Lower leg skin (tissue), 3 donors: ENCODE data around the gene UBC.

Experiments used
- CTCF ChIP-seq, 3 donors: fragments of 450-650 bp; IDR thresholded peaks; one replicate each; pipeline ENCODE4 v1.5.1; 2016; ENCODE audit warnings: antibody characterized with exemption in 3 of 3, mild to moderate bottlenecking in 3 of 3, moderate library complexity in 2 of 3
- POLR2A ChIP-seq, 2 donors: fragments of 450-650 bp; IDR thresholded peaks; one replicate each; pipeline ENCODE4 v1.6.1; 2016 to 2017; ENCODE audit warnings: antibody characterized with exemption in 2 of 2, mild to moderate bottlenecking in 1 of 2, moderate library complexity in 1 of 2

DNA sequence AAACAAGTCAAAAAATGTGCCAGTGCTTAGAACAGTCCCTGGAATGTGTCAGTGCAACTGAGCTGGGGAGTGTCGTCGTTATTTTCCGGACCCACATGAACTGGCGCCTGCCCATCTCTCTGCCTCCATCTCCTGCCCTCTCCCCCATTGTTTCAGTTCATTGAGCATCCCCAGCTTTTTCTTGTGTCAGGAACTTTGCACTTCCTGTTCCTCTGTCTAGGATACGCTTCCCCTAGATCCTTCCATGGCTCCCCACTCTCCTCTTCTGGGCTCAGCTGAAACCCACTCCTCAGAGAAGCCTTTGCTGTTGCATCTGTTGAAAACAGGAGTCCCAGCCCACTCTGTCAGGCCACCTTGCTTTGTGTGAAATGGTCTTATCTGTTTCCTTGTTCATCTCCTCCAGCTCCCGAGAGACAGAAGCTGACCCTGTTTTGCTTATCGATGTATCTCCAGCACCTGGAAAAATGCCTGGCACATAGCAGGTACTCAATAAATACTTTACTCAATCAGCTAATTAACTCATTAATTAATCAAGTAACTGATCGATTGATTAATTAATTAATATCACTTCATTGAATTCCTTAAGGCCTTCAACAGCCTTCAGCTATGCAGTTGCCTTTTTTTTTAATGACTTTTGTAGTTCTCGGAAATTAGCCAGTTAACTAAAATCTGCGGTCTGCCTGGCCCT, 48.1 kb downstream of the UBC start:
- no peak for TF ChIP-seq POLR2A (IDR thresholded peaks at IDR 0.05)
- no peak for TF ChIP-seq CTCF (IDR thresholded peaks at IDR 0.05)
